Stomach (tissue), 9 donors: ENCODE measurements around the gene SCAMP2. TPM values are rescaled to one million over a fixed set of nuclear protein-coding genes. Genes with fewer than 3 reads are reported as not detected.

Experiments
- DNase-seq, 2 donors: peaks; one replicate each; pipeline versions ENCODE4 v3.0.0 to v3.0.0-alpha.2; 2013 to 2019
- H3K27ac ChIP-seq, 5 donors: fragments of 200-600 bp in 4 of 5; sonication (generic) in 4 of 5; one replicate each; pipeline ENCODE4 v1.5.1; 2013 to 2019; ENCODE audit warnings: mild to moderate bottlenecking in 1 of 5, moderate library complexity in 1 of 5
- H3K27me3 ChIP-seq, 3 donors: fragments of 200-600 bp; sonication (generic); one replicate each; pipeline ENCODE4 v1.5.1; 2017 to 2019; ENCODE audit warnings: mixed run types in 1 of 3
- H3K36me3 ChIP-seq, 4 donors: fragments of 200-600 bp; sonication (generic); 1 replicate in 3 of 4; 2 replicates in 1 of 4; pipeline ENCODE4 v1.5.1; 2016 to 2019
- H3K4me1 ChIP-seq, 4 donors: fragments of 200-600 bp; sonication (generic); one replicate each; pipeline ENCODE4 v1.5.1; 2016 to 2019
- H3K4me3 ChIP-seq, 4 donors: fragments of 200-600 bp; sonication (generic) in 3 of 4; one replicate each; pipeline ENCODE4 v1.5.1; 2016 to 2019; ENCODE audit warnings: mild to moderate bottlenecking in 1 of 4
- H3K9me3 ChIP-seq, 4 donors: fragments of 200-600 bp; sonication (generic); one replicate each; pipeline ENCODE4 v1.5.1; 2016 to 2019
- CTCF ChIP-seq, 7 experiments: fragments of 450-650 bp in 4 of 7; fragments of 200-600 bp in 3 of 7; sonication (generic) in 3 of 7; IDR thresholded peaks; one replicate each; pipeline ENCODE4 v1.5.1; 2016 to 2019; ENCODE audit warnings: antibody characterized with exemption in 7 of 7, control low read depth in 2 of 7, mild to moderate bottlenecking in 1 of 7
- EP300 ChIP-seq: sonication (generic); formaldehyde crosslinking; IDR thresholded peaks from one replicate; pipeline ENCODE4 v1.6.1; 2017; ENCODE audit warnings: antibody characterized with exemption
- POLR2A ChIP-seq, 4 donors: fragments of 450-650 bp; IDR thresholded peaks; one replicate each; pipeline ENCODE4 v1.6.1; 2016; ENCODE audit warnings: antibody characterized with exemption in 4 of 4, control low read depth in 2 of 4, mild to moderate bottlenecking in 1 of 4, moderate library complexity in 1 of 4
- POLR2AphosphoS5 ChIP-seq, 3 donors: sonication (generic); formaldehyde crosslinking; IDR thresholded peaks; one replicate each; pipeline ENCODE4 v1.6.1; 2016; ENCODE audit warnings: antibody characterized with exemption in 3 of 3
- WGBS, 5 donors: extraction: QIAGEN DNeasy Blood & Tissue Kit in 3 of 5; methylation state at CpG; one replicate each; pipeline versions ENCODE4 v1.1.5 to v1.1.7; 2013 to 2018; 5-methylcytosine and 5-hydroxymethylcytosine counted together
- intact Hi-C: fragments of 100-400 bp; cut with DNase I; formaldehyde crosslinking; loops from one replicate; pipeline ENCODE4 v1.15.1; 2023; ENCODE audit warnings: low total_unique reads
- polyA plus RNA-seq, 3 donors: library from polyadenylated mRNA; stranded (reverse); fragments of 200-250 nt; gene quantifications; one replicate each; pipeline ENCODE4 v1.2.3, GENCODE V29; 2013
- total RNA-seq, 5 donors: library from RNA; depleted of rRNA; stranded (reverse); fragments of >200 nt; gene quantifications; one replicate each; pipeline versions ENCODE4 v1.1.0 to v1.2.3, GENCODE V29; 2014 to 2016
- donor health status: healthy with polysubstance abuse.
- donor health status: Bipolar disorder and iron deficiency.
- donor health status: healthy.

SCAMP2 gene
- total and polyA plus RNA-seq, 8 donors = 16.8 to 134 (median 38.9) TPM

- no peak overlapping the region for H3K4me3 ChIP-seq
- peak; percentile 52 to 57 for DNase-seq
- TF ChIP-seq CTCF (IDR thresholded peaks at IDR 0.05) (no peak), POLR2AphosphoS5 (IDR thresholded peaks at IDR 0.05) (peak in 2 of 3 donors; percentile 78 to 87)
- 25 to 40% (median 34%) methylated on average over 6 of the region's 6 CpGs for WGBS, 5 donors
- H3K27ac ChIP-seq = peak overlapping the region; percentile 68 to 95 (median 94)
- peaks cover 0 to 13% (median 5%) of the 10 kb centered on the region in 4 donors for H3K36me3 ChIP-seq
- intact Hi-C loops = no loop called here
- H3K9me3 ChIP-seq = no peaks in the 10 kb centered on the region
- no peaks in the 10 kb centered on the region for H3K27me3 ChIP-seq
- peaks cover 76 to 96% (median 85%) of the 10 kb centered on the region in 4 donors for H3K4me1 ChIP-seq
Measured at GRCh38 chr15:74868059-74868458, 5.1 kb downstream of the SCAMP2 start.

DNA sequence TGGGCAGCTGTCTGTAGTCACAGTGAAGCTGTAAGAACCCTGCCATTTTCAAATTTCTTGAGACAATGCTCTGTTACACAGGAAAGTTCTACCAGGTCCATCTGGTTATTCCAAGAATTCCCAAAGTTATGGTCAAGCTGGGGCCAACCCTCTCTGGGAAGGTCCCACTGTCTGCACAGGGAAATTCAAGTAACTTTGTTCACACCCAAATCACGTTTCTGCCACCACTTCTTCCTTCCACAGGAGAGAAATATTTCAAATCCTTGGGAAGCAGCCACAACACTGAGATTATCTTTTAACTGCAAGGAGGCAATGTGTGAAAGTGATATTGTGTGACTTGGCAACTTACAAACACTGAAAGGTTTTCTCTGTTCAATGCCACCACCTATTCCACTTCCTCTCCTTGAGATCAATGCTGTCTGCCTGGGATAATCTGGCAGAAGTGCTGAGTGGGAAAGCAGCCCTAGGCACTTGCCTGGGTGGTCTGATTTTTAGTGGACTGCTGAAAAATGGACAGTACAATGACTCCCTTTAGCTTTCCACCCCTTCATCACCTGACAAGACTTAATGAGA, 5.6 kb downstream of the SCAMP2 start:
- DNase-seq = no peak
- H3K9me3 ChIP-seq = no peaks in the 10 kb centered on the region
- TF ChIP-seq POLR2AphosphoS5 (IDR thresholded peaks at IDR 0.05) = no peak
- no peak for TF ChIP-seq POLR2A (IDR thresholded peaks at IDR 0.05)
- TF ChIP-seq CTCF (IDR thresholded peaks at IDR 0.05) = no peak
- no peak for TF ChIP-seq EP300
- 21 to 29% (median 24%) methylated on average over 1 of the region's 1 CpG for WGBS, 5 donors
- H3K27ac ChIP-seq = peak overlapping the region; percentile 68 to 95 (median 94)
- H3K4me1 ChIP-seq = peaks cover 75 to 96% (median 83%) of the 10 kb centered on the region in 4 donors
- H3K27me3 ChIP-seq = no peaks in the 10 kb centered on the region
- H3K36me3 ChIP-seq = peaks cover 0 to 13% (median 5%) of the 10 kb centered on the region in 4 donors
- intact Hi-C loops = no loop called here
- no peak overlapping the region for H3K4me3 ChIP-seq

DNA sequence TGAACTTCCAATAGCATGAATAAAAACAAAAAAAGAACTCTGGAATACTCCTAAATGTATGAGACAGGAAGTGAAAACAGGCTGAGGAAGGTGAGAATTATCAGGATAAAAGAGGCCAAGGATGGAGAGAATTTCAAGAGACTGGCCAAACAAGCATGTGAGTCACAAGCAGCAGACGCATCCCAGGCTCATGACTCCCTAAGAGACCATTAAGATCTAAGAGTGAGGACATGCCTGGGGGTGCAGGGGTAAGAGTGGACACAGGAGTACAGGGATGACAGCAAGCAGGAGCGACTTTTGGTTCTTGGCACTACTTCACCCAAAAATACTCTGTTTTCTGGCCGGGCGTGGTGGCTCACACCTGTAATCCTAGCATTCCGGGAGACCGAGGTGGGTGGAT, 7.1 kb downstream of the SCAMP2 start:
- Histone ChIP-seq H3K27ac (peak overlapping the region in 3 of 5 donors; percentile 26 to 95 (median 94)), H3K36me3 (peaks cover 0 to 13% (median 6%) of the 10 kb centered on the region in 4 donors), H3K27me3 (no peaks in the 10 kb centered on the region), H3K4me3 (no peak overlapping the region), H3K4me1 (peaks cover 60 to 81% (median 69%) of the 10 kb centered on the region in 4 donors), H3K9me3 (no peaks in the 10 kb centered on the region)
- TF ChIP-seq EP300 (no peak), POLR2AphosphoS5 (IDR thresholded peaks at IDR 0.05) (peak in 1 of 3 donors; percentile 16)
- no peak for DNase-seq
- intact Hi-C loops = no loop called here
- 71 to 82% (median 73%) methylated on average over 6 of the region's 6 CpGs for WGBS, 5 donors

- no peak for DNase-seq
- TF ChIP-seq POLR2AphosphoS5 (IDR thresholded peaks at IDR 0.05) = no peak
- no peak for TF ChIP-seq EP300
- TF ChIP-seq CTCF (IDR thresholded peaks at IDR 0.05) = no peak
- TF ChIP-seq POLR2A (IDR thresholded peaks at IDR 0.05) = no peak
- Histone ChIP-seq H3K4me3 (no peak overlapping the region), H3K27me3 (no peaks in the 10 kb centered on the region), H3K27ac (peak overlapping the region in 2 of 5 donors; percentile 10 to 18), H3K36me3 (peaks cover 0 to 13% (median 6%) of the 10 kb centered on the region in 4 donors), H3K9me3 (no peaks in the 10 kb centered on the region), H3K4me1 (peaks cover 53 to 74% (median 61%) of the 10 kb centered on the region in 4 donors)
- intact Hi-C loops = no loop called here
- WGBS, 5 donors = 46 to 80% (median 61%) methylated on average over 2 of the region's 2 CpGs
Measured at GRCh38 chr15:74865316-74865715, 7.8 kb downstream of the SCAMP2 start.

GRCh38 chr15:74864296-74864695, 8.9 kb downstream of the SCAMP2 start:
- Histone ChIP-seq H3K9me3 (no peaks in the 10 kb centered on the region), H3K27ac (peak overlapping the region in 1 of 5 donors; percentile 26), H3K4me1 (peaks cover 51 to 74% (median 60%) of the 10 kb centered on the region in 4 donors), H3K27me3 (no peaks in the 10 kb centered on the region), H3K4me3 (no peak overlapping the region), H3K36me3 (peaks cover 0 to 13% (median 6%) of the 10 kb centered on the region in 4 donors)
- DNase-seq = no peak
- intact Hi-C loops = no loop called here
- TF ChIP-seq CTCF (IDR thresholded peaks at IDR 0.05) = no peak
- TF ChIP-seq EP300 = no peak
- no peak for TF ChIP-seq POLR2A (IDR thresholded peaks at IDR 0.05)
- TF ChIP-seq POLR2AphosphoS5 (IDR thresholded peaks at IDR 0.05) = no peak
- 82 to 89% (median 87%) methylated on average over 6 of the region's 6 CpGs for WGBS, 5 donors
